ENCODE data around the gene GPD2. TPM values are rescaled to one million over a fixed set of nuclear protein-coding genes. Genes with fewer than 3 reads are reported as not detected.

Gene GPD2
- total and polyA plus RNA-seq, 2 of the 13 experiments (the other 11 are each of a cell fraction or from before 2014, with no cell fraction given): not detected

GRCh38 chr2:156445296-156446220 is 9.4 kb downstream of the GPD2 start (continued):
- no peak for TF ChIP-seq ELF3 (CRISPR knock-in tag; IDR thresholded peaks at IDR 0.05)
- TF ChIP-seq SP4 (CRISPR knock-in tag; IDR thresholded peaks at IDR 0.05): no peak
- no peak for TF ChIP-seq U2AF2 (IDR thresholded peaks at IDR 0.05; ENCODE audit: low read depth, low read length)
- TF ChIP-seq, protein P1, sequence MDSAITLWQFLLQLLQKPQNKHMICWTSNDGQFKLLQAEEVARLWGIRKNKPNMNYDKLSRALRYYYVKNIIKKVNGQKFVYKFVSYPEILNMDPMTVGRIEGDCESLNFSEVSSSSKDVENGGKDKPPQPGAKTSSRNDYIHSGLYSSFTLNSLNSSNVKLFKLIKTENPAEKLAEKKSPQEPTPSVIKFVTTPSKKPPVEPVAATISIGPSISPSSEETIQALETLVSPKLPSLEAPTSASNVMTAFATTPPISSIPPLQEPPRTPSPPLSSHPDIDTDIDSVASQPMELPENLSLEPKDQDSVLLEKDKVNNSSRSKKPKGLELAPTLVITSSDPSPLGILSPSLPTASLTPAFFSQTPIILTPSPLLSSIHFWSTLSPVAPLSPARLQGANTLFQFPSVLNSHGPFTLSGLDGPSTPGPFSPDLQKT (CRISPR knock-in tag; IDR thresholded peaks at IDR 0.05; ENCODE audit: borderline replicate concordance): no peak
- TF ChIP-seq, protein P2, sequence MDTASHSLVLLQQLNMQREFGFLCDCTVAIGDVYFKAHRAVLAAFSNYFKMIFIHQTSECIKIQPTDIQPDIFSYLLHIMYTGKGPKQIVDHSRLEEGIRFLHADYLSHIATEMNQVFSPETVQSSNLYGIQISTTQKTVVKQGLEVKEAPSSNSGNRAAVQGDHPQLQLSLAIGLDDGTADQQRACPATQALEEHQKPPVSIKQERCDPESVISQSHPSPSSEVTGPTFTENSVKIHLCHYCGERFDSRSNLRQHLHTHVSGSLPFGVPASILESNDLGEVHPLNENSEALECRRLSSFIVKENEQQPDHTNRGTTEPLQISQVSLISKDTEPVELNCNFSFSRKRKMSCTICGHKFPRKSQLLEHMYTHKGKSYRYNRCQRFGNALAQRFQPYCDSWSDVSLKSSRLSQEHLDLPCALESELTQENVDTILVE (CRISPR knock-in tag; IDR thresholded peaks at IDR 0.05): no peak
- TF ChIP-seq, protein P3, sequence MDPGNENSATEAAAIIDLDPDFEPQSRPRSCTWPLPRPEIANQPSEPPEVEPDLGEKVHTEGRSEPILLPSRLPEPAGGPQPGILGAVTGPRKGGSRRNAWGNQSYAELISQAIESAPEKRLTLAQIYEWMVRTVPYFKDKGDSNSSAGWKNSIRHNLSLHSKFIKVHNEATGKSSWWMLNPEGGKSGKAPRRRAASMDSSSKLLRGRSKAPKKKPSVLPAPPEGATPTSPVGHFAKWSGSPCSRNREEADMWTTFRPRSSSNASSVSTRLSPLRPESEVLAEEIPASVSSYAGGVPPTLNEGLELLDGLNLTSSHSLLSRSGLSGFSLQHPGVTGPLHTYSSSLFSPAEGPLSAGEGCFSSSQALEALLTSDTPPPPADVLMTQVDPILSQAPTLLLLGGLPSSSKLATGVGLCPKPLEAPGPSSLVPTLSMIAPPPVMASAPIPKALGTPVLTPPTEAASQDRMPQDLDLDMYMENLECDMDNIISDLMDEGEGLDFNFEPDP (CRISPR knock-in tag; conservative IDR thresholded peaks at IDR 0.05): no peak
- TF ChIP-seq HDAC2 (CRISPR knock-in tag; IDR thresholded peaks at IDR 0.05): no peak
- no peak for TF ChIP-seq BHLHE40 (IDR thresholded peaks at IDR 0.05; ENCODE audit: low read length)
- TF ChIP-seq THAP11 (CRISPR knock-in tag; IDR thresholded peaks at IDR 0.05): no peak
- no peak for TF ChIP-seq ZNF296 (CRISPR knock-in tag; conservative IDR thresholded peaks at IDR 0.05)
